ENCODE measurements around the gene HK2.

DNA sequence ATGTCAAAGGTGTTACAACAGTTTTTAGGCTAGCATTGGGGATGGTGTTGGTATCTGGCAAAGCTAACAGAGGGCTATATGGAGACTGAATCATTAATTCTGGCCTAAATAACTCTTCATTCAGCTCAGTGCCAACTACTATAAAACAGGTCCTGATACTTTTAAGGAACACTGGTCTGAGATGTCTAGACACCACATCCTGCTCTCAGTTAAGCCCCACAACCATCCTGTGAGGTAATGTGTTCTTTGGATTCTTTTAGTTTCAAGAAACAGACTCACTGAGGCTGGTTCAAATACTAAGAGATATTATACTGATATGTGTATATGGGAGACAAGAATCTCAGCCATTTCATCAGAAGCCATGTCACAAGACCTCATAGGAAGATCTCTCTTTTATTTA, 14.2 kb upstream of the HK2 start:
- TF ChIP-seq EZH2 (IDR thresholded peaks at IDR 0.05; ENCODE audit: insufficient read depth, poor library complexity, severe bottlenecking): no peak
- TF ChIP-seq EZH2phosphoT487 (IDR thresholded peaks at IDR 0.05; ENCODE audit: insufficient read depth, low read depth): no peak

Measured in GM23248 (cell line).